Pancreas (tissue), 10 donors: ENCODE data around the gene TRAF7. TPM values are rescaled to one million over a fixed set of nuclear protein-coding genes. Genes with fewer than 3 reads are reported as not detected.

Experiments used
- ATAC-seq, 4 donors: fragments of 200-7000 bp; cut with Tn5 transposase; one replicate each; pipeline versions ENCODE4 v1.8.0 to v1.9.1; 2020; ENCODE audit warnings: mild to moderate bottlenecking in 4 of 4, moderate library complexity in 4 of 4
- DNase-seq, 6 donors: peaks; one replicate each; pipeline ENCODE4 v3.0.0-alpha.2; 2020
- FAIRE-seq: peaks from 2 replicates; lab custom pipeline; 2012; peaks lifted over from hg19 to GRCh38; lab: Jason Lieb, UNC
- H3K27ac ChIP-seq, 4 donors: fragments of 200-600 bp; sonication (generic); 1 replicate in 3 of 4; 2 replicates in 1 of 4; pipeline versions ENCODE4 v1.5.0 to v1.8.0; 2020
- H3K27me3 ChIP-seq, 4 donors: fragments of 200-600 bp; one replicate each; pipeline ENCODE4 v1.8.0; 2021
- H3K36me3 ChIP-seq, 3 donors: fragments of 200-600 bp; sonication (generic) in 1 of 3; one replicate each; pipeline versions ENCODE4 v1.5.0 to v1.8.0; 2020 to 2021
- H3K4me1 ChIP-seq, 3 donors: fragments of 200-600 bp; one replicate each; pipeline ENCODE4 v1.8.0; 2021
- H3K4me3 ChIP-seq, 4 donors: fragments of 200-600 bp; sonication (generic) in 2 of 4; one replicate each; pipeline versions ENCODE4 v1.5.0 to v1.8.0; 2020 to 2021
- H3K9me3 ChIP-seq, 4 donors: fragments of 200-600 bp; one replicate each; pipeline ENCODE4 v1.8.0; 2021
- WGBS, 2 donors: extraction: QIAGEN DNeasy Blood & Tissue Kit; methylation state at CpG; one replicate each; pipeline ENCODE4 v1.1.7; 2013; 5-methylcytosine and 5-hydroxymethylcytosine counted together
- intact Hi-C, 3 donors: fragments of 100-400 bp; cut with DNase I; formaldehyde crosslinking; loops; one replicate each; pipeline versions ENCODE4 v1.11.1 to v1.14.2; 2022
- polyA plus RNA-seq, 2 donors: library from polyadenylated mRNA; stranded (reverse); fragments of 200-250 nt; gene quantifications; one replicate each; pipeline ENCODE4 v1.2.3, GENCODE V29; 2013
- total RNA-seq, 6 donors: library from RNA; stranded (reverse); fragmentation: NEBNext Ultra II Directional in 4 of 6; extraction: Animal tissue kit (Norgen Biotek cat#: 25700) in 4 of 6; gene quantifications; one replicate each; pipeline versions ENCODE4 v1.2.1 to v1.2.4, GENCODE V29; 2021 to 2023
- TF ChIP-seq, protein P1 (sequence below), 4 donors: fragments of 200-600 bp; sonication (generic) in 3 of 4; IDR thresholded peaks; one replicate each; pipeline versions ENCODE4 v1.5.0 to v1.8.0; 2021; ENCODE audit warnings: antibody characterized with exemption in 4 of 4
- donor health status: healthy with polysubstance abuse.
- donor health status: DM: no; HTN: no; CAD: no; lungs with moderate emphysema.
- donor health status: DM: no; HTN: no; CAD: no.
- donor health status: control.
- donor health status: control.
- donor health status: Bipolar disorder and iron deficiency.
- donor health status: DM: yes; HTN: yes; CAD: no.
- donor health status: DM: no; HTN: no; CAD: no.
- donor health status: DM: no; HTN: no; CAD: no.
- donor health status: DM: yes; HTN: yes; CAD: no.

Gene TRAF7
- total and polyA plus RNA-seq, 8 donors: 24.5 to 45.1 (median 34.5) TPM

DNA sequence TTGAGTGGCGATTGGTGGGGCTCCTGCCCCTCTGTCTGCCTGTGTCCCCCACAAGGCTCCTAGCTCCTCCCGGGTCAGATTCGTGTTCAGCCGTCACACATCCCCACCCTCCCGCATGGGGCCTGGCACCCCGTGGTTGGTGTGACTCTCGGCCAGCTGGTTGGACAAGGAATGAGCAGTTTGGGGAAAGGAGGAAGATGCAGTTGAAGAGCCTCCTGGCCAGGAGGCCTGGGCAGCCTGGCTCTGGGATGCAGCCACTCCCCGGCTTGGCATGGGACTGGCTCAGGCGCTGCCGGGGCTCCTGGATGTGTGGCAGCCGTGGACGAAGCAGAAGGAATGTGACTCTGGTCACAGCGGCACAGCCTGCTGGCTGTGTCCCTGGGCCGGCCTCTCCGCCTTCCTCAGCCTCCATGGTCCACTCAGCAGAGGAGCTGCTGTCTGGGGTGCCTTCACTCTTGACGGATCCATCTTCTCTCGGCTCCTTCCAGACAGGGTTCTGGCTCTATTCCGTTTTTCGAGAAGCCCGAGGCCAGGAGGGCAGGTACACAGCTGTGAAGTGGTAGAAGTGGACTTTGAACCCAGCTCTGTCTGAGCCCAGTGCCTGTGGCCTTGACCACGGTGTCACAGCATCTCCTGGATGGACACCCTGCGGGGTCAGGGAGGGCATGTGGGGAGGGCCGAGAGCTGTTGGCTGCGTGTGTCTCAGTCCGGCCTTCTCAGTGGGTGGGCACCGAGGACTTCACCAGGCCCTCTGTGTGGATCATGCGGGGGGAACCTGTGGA, 2.1 kb downstream of the TRAF7 start:
- H3K9me3 ChIP-seq: no peaks in the 10 kb centered on the region
- H3K27me3 ChIP-seq: no peaks in the 10 kb centered on the region
- WGBS, 2 donors: 29 to 31% methylated on average over 27 of the region's 27 CpGs
- H3K4me1 ChIP-seq: peaks cover 14 to 24% (median 22%) of the 10 kb centered on the region in 3 donors
- peak overlapping the region in 1 of 4 donors; percentile 17 for H3K4me3 ChIP-seq
- H3K27ac ChIP-seq: peak overlapping the region in 3 of 4 donors; percentile 22 to 39 (median 34)
- H3K36me3 ChIP-seq: no peaks in the 10 kb centered on the region
- intact Hi-C loops: no loop called here
- ATAC-seq (no peak), FAIRE-seq (no peak), DNase-seq (peak in 3 of 6 donors; percentile 42 to 54 (median 42))
- TF ChIP-seq, protein P1, sequence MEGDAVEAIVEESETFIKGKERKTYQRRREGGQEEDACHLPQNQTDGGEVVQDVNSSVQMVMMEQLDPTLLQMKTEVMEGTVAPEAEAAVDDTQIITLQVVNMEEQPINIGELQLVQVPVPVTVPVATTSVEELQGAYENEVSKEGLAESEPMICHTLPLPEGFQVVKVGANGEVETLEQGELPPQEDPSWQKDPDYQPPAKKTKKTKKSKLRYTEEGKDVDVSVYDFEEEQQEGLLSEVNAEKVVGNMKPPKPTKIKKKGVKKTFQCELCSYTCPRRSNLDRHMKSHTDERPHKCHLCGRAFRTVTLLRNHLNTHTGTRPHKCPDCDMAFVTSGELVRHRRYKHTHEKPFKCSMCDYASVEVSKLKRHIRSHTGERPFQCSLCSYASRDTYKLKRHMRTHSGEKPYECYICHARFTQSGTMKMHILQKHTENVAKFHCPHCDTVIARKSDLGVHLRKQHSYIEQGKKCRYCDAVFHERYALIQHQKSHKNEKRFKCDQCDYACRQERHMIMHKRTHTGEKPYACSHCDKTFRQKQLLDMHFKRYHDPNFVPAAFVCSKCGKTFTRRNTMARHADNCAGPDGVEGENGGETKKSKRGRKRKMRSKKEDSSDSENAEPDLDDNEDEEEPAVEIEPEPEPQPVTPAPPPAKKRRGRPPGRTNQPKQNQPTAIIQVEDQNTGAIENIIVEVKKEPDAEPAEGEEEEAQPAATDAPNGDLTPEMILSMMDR (IDR thresholded peaks at IDR 0.05): no peak

DNA sequence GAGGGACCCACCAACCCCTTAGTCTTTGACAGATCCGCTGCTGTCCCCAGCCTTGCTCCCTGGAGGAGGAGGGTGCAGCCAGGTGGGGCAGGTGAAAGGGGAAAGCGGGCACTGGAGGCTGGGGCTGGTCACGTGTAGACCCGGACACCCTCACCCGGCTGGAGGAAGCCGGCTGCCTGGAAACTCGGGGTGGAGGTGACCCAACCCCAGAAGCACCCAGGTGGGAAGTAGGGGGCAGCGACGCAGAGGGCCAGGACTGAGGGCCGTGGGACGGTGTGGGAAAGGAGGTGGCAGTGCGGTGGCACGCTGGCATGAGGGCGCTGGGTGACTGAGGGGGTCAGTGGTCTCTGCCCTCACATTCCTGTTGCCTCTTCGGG, 2.7 kb downstream of the TRAF7 start:
- Histone ChIP-seq H3K9me3 (no peaks in the 10 kb centered on the region), H3K27me3 (no peaks in the 10 kb centered on the region), H3K36me3 (no peaks in the 10 kb centered on the region), H3K4me3 (peak overlapping the region in 1 of 4 donors; percentile 17), H3K4me1 (peaks cover 13 to 21% (median 20%) of the 10 kb centered on the region in 3 donors), H3K27ac (peak overlapping the region in 1 of 4 donors; percentile 22)
- intact Hi-C loops: no loop called here
- TF ChIP-seq, protein P1 (IDR thresholded peaks at IDR 0.05): no peak
- peak in 2 of 6 donors; percentile 20 to 37 for DNase-seq
- no peak for FAIRE-seq
- 84 to 88% methylated on average over 15 of the region's 15 CpGs for WGBS, 2 donors
- ATAC-seq: no peak

DNA sequence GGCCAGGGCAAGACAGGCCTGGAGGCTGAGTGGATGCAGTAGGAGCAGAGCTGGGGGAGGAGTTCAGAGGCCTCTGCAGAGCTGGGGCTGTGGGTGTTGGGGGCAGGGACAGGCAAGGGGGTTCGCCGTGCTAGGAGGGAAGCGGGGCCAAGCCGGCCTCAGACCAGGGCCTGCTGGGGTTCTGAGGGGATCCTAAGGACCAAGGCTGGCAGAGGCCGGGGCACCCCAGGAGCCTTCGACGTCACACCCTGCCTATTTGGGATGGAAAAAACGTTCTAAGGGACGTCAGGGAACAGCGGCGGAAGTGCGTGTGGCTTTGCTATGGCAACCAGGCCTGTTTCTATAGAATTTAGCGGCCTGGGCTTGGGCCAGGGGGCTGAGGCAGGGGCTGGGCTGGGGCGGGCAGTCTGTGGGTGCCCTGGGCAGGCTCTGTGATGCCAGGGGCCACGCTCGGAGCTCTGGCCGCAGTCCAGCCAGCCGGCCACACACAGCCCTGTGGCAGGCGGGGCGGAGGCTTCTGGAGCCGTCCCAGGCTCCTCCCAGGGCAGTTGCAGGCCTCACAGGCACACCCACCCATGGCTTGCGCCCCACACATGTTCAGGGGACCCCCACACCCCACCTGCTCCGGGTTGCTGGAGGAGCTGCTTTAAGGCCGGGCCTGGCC, 3.7 kb downstream of the TRAF7 start:
- Histone ChIP-seq H3K4me1 (peaks cover 13 to 21% (median 15%) of the 10 kb centered on the region in 3 donors), H3K36me3 (no peaks in the 10 kb centered on the region), H3K27ac (no peak overlapping the region), H3K4me3 (no peak overlapping the region), H3K9me3 (no peaks in the 10 kb centered on the region), H3K27me3 (no peaks in the 10 kb centered on the region)
- WGBS, 2 donors: 77 to 81% methylated on average over 24 of the region's 24 CpGs
- ATAC-seq (no peak), FAIRE-seq (no peak), DNase-seq (peak in 2 of 6 donors; percentile 22 to 63)
- intact Hi-C loops: no loop called here
- TF ChIP-seq, protein P1 (IDR thresholded peaks at IDR 0.05): no peak

DNA sequence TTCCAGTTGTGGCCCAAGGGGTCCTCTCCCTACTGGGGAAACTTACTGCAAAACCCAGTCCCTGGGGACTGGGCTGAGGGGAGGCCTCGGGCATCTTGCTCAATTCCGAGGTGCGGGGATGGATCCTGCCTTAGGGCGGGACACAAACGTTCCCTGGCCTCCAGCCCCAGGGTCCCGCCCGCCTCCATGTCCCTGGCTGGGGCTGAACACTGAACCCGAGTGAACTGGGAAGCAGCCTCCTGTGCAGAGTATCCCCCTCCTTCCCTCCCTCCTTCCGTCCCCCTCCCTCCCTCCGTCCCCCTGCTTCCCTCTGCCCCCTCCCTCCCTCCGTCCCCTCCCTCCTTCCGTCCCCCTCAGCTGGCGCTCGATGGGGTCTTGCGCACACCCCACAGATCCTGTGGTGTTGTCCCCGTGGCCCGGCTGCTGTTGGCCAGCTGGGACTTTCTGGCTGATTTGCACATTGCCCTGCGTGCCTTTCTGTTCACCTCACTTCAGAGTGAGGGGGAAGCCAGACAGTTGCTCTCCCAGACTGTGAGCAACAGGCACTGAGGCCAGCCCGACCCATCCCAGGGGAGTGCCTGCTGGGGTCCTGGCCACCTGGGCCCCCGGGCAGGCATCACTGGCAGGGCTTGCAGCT, 5.5 kb downstream of the TRAF7 start:
- 85% methylated on average over 20 of the region's 20 CpGs for WGBS, 2 donors
- no peaks in the 10 kb centered on the region for H3K27me3 ChIP-seq
- H3K36me3 ChIP-seq: no peaks in the 10 kb centered on the region
- H3K4me1 ChIP-seq: peaks cover 13 to 21% (median 15%) of the 10 kb centered on the region in 3 donors
- H3K9me3 ChIP-seq: no peaks in the 10 kb centered on the region
- DNase-seq: no peak
- no peak for ATAC-seq
- no peak overlapping the region for H3K4me3 ChIP-seq
- H3K27ac ChIP-seq: no peak overlapping the region
- intact Hi-C loops: loop anchor here in 1 of 3 donors (2.0 kb wide), 1 partner anchor 16 kb away; no protein-coding TSS in a partner anchor
- TF ChIP-seq, protein P1 (IDR thresholded peaks at IDR 0.05): no peak
- no peak for FAIRE-seq
